K562 (cell line): ENCODE data around the gene NBEA. TPM values are rescaled to one million over a fixed set of nuclear protein-coding genes. Genes with fewer than 3 reads are reported as not detected.

Experiments
- ATAC-seq: fragments of 200-7000 bp; cut with Tn5 transposase; 3 replicates; pipeline ENCODE4 v1.9.1; 2020; ENCODE audit warnings: moderate library complexity
- BruUV-seq: library from RNA; stranded (reverse); fragments of 400-500 nt; replicated peaks from 2 replicates; lab custom pipeline; 2021; lab: Mats Ljungman, UMichigan
- CTCF ChIA-PET: fragments of 300-600 bp; formaldehyde crosslinking; extraction: SDS; loops from one replicate; lab custom pipeline; 2021; ENCODE audit warnings: low intra/inter-chr PET ratio; lab: Yijun Ruan, JAX
- POLR2A ChIA-PET: fragments of 300-600, 350-650 bp; sonication (Branson Sonifier 250); formaldehyde crosslinking; extraction: SDS; loops from one replicate; lab custom pipeline; 2021; ENCODE audit warnings: antibody characterized with exemption, inconsistent platforms; lab: Yijun Ruan, JAX
- DNase-seq, 4 experiments: peaks; one replicate each; pipeline versions ENCODE4 v3.0.0 to v3.0.0-alpha.2; 2011 to 2018; ENCODE audit warnings: low spot score in 3 of 4, mixed read lengths in 3 of 4; ENCODE audit errors: extremely low read depth in 1 of 4
- FAIRE-seq: peaks from 2 replicates; lab custom pipeline; 2011; peaks lifted over from hg19 to GRCh38; lab: Jason Lieb, UNC
- H2AFZ ChIP-seq: 2 replicates; pipeline ENCODE4 v1.6.0; 2011; ENCODE audit warnings: low read depth, low read length, control low read depth, inconsistent platforms
- H3K27ac ChIP-seq: fragments of 200-600 bp; 3 replicates; pipeline ENCODE4 v1.8.0; 2011; ENCODE audit warnings: low read depth, mild to moderate bottlenecking, control low read depth, inconsistent platforms, low read length, moderate library complexity, mixed read lengths; ENCODE audit errors: extremely low read depth
- H3K27me3 ChIP-seq, 2 experiments: fragments of 300-600 bp in 1 of 2; 2 replicates in 1 of 2; 3 replicates in 1 of 2; pipeline versions ENCODE4 v1.6.0 to v1.8.0; 2011; ENCODE audit warnings: inconsistent platforms in 2 of 2, low read length in 2 of 2, mild to moderate bottlenecking in 1 of 2, mixed read lengths in 1 of 2, moderate library complexity in 1 of 2; ENCODE audit not compliant: control insufficient read depth in 2 of 2, insufficient read depth in 2 of 2
- H3K36me3 ChIP-seq: fragments of 300-600 bp; 3 replicates; pipeline ENCODE4 v1.8.0; 2011; ENCODE audit warnings: mild to moderate bottlenecking, low read length, inconsistent platforms; ENCODE audit not compliant: control insufficient read depth, insufficient read depth
- H3K4me1 ChIP-seq, 2 experiments: fragments of 200-600 bp in 1 of 2; replicated peaks in 1 of 2; 2 replicates in 1 of 2; 3 replicates in 1 of 2; pipeline versions ENCODE4 v1.5.1 to v1.8.0; 2011; ENCODE audit warnings: inconsistent platforms in 2 of 2, low read length in 2 of 2, mild to moderate bottlenecking in 1 of 2, mixed read lengths in 1 of 2, moderate library complexity in 1 of 2; ENCODE audit not compliant: control insufficient read depth in 2 of 2, insufficient read depth in 2 of 2
- H3K4me2 ChIP-seq: 2 replicates; pipeline ENCODE4 v1.6.1; 2011; ENCODE audit warnings: low read length, control low read depth, inconsistent platforms, mixed read lengths; ENCODE audit not compliant: insufficient read depth
- H3K4me3 ChIP-seq: fragments of 200-600 bp; sonication (generic), shearing (Covaris generic); 2 replicates; pipeline ENCODE4 v1.5.1; 2016; ENCODE audit warnings: control low read depth, inconsistent platforms
- H3K79me2 ChIP-seq: fragments of 200-600 bp; 3 replicates; pipeline ENCODE4 v1.8.0; 2011; ENCODE audit warnings: low read length, inconsistent platforms; ENCODE audit not compliant: control insufficient read depth, insufficient read depth
- H3K9ac ChIP-seq, 2 experiments: 2 replicates each; pipeline versions ENCODE4 v1.6.0 to v1.6.1; 2011; ENCODE audit warnings: low read depth in 2 of 2, low read length in 2 of 2, control low read depth in 1 of 2, inconsistent platforms in 1 of 2, mild to moderate bottlenecking in 1 of 2, mixed read lengths in 1 of 2; ENCODE audit not compliant: insufficient read depth in 1 of 2
- H3K9me1 ChIP-seq: one replicate; pipeline ENCODE4 v1.6.0; 2011; ENCODE audit warnings: inconsistent platforms, mild to moderate bottlenecking, low read length, moderate library complexity; ENCODE audit not compliant: control insufficient read depth, insufficient read depth
- H3K9me3 ChIP-seq: replicated peaks from 2 replicates; pipeline ENCODE4 v1.5.1; 2011; ENCODE audit warnings: low read depth, low read length, inconsistent platforms; ENCODE audit not compliant: control insufficient read depth, insufficient read depth
- H4K20me1 ChIP-seq: replicated peaks from 2 replicates; pipeline ENCODE4 v1.6.1; 2011; ENCODE audit warnings: low read length, inconsistent platforms, mixed read lengths; ENCODE audit not compliant: control insufficient read depth, insufficient read depth
- BMI1 ChIP-seq: fragments of 150-350 bp; IDR thresholded peaks from 2 replicates; pipeline ENCODE4 v1.6.1; 2014; ENCODE audit warnings: low read length
- ELF1 ChIP-seq: fragments of 200-800 bp; sonication (Bioruptor generic); IDR thresholded peaks from 2 replicates; pipeline ENCODE4 v1.6.1; 2016; ENCODE audit warnings: missing genetic modification characterization, missing compliant biosample characterization
- ETV1 ChIP-seq: fragments of 450-650 bp; conservative IDR thresholded peaks from 2 replicates; pipeline ENCODE4 v1.6.1; 2016; ENCODE audit warnings: missing genetic modification characterization, control low read depth, low read depth, missing compliant biosample characterization
- GABPB1 ChIP-seq: sonication (generic); formaldehyde crosslinking; IDR thresholded peaks from 2 replicates; pipeline ENCODE4 v1.8.0; 2022; ENCODE audit warnings: mild to moderate bottlenecking, missing genetic modification reagents
- JUND ChIP-seq, 2 experiments: IDR thresholded peaks; 2 replicates in 1 of 2; 3 replicates in 1 of 2; pipeline ENCODE4 v1.6.1; 2011; ENCODE audit warnings: borderline replicate concordance in 2 of 2, low read depth in 2 of 2, low read length in 2 of 2, improper control_type of control experiment in 1 of 2, missing biosample characterization in 1 of 2, missing genetic modification characterization in 1 of 2, missing genetic modification reagents in 1 of 2
- MXI1 ChIP-seq: IDR thresholded peaks from 2 replicates; pipeline ENCODE4 v1.6.1; 2011; ENCODE audit warnings: low read depth, mild to moderate bottlenecking, improper control_type of control experiment, low read length
- PCBP2 ChIP-seq: fragments of 200-400 bp; formaldehyde crosslinking; IDR thresholded peaks from 2 replicates; pipeline ENCODE4 v1.6.1; 2018; ENCODE audit warnings: low read length, low read depth, mild to moderate bottlenecking, moderate library complexity; ENCODE audit not compliant: poor library complexity, severe bottlenecking
- RAD21 ChIP-seq, 2 experiments: fragments of 250-450 bp in 1 of 2; fragments of 450-650 bp in 1 of 2; sonication (Bioruptor Pico) in 1 of 2; formaldehyde crosslinking in 1 of 2; IDR thresholded peaks in 1 of 2; conservative IDR thresholded peaks in 1 of 2; 2 replicates each; pipeline versions ENCODE4 v1.4.0 to v1.8.0; 2020 to 2022; ENCODE audit warnings: mild to moderate bottlenecking in 2 of 2, moderate library complexity in 1 of 2
- SAFB ChIP-seq: fragments of 200-400 bp; formaldehyde crosslinking; IDR thresholded peaks from 2 replicates; pipeline ENCODE4 v1.6.1; 2017; ENCODE audit warnings: low read depth, low read length, borderline replicate concordance
- SIN3A ChIP-seq, 2 experiments: fragments of 150-350 bp in 1 of 2; IDR thresholded peaks; 2 replicates each; pipeline ENCODE4 v1.6.1; 2011 to 2016; ENCODE audit warnings: borderline replicate concordance in 2 of 2, low read depth in 2 of 2, low read length in 2 of 2, mild to moderate bottlenecking in 2 of 2, moderate library complexity in 2 of 2; ENCODE audit not compliant: control insufficient read depth in 1 of 2
- TRIM28 ChIP-seq: fragments of 450-650 bp; IDR thresholded peaks from 2 replicates; pipeline ENCODE4 v1.6.1; 2017
- U2AF2 ChIP-seq: fragments of 200-400 bp; formaldehyde crosslinking; optimal IDR thresholded peaks from 2 replicates; pipeline ENCODE3; 2017; ENCODE audit warnings: low read depth, mild to moderate bottlenecking, low read length
- in situ Hi-C: fragments of 300-500 bp; cut with MboI; formaldehyde crosslinking; loops from 4 replicates; pipeline ENCODE4 v1.15.0; 2018; ENCODE audit warnings: inconsistent platforms, mixed read lengths
- intact Hi-C: fragments of 100-400 bp; cut with micrococcal nuclease; formaldehyde crosslinking; loops from 2 replicates; pipeline ENCODE4 v1.14.2; 2022
- polyA plus RNA-seq, 8 experiments: library from polyadenylated mRNA; depleted of rRNA in 4 of 8; stranded (reverse) in 5 of 8; unstranded in 3 of 8; fragments of >200 nt; fragmentation: Nextera tagmentation in 2 of 8; fragmentation: Illumina TruSeq in 1 of 8; extraction: Ambion mirVana in 2 of 8; extraction: Trizol in 1 of 8; gene quantifications; 2 replicates each; pipeline versions ENCODE4 v1.2.1 to v1.2.3, GENCODE V29; 2011 to 2014; ENCODE audit warnings: inconsistent platforms in 1 of 8, missing spikeins in 1 of 8
- total RNA-seq, 7 experiments: library from RNA; depleted of rRNA in 6 of 7; stranded (reverse); fragments of >200 nt in 6 of 7; fragmentation: Illumina TruSeq in 2 of 7; extraction: Trizol in 2 of 7; gene quantifications; 2 replicates each; pipeline versions ENCODE4 v1.2.1 to v1.2.3, GENCODE V29; 2011 to 2021; ENCODE audit warnings: low replicate concordance in 1 of 7

Gene NBEA
- total and polyA plus RNA-seq, 9 of the 15 experiments (the other 6 are each of a cell fraction or from before 2014, with no cell fraction given) = 0.03 to 0.94 (median 0.05) TPM; not detected in 2

DNA sequence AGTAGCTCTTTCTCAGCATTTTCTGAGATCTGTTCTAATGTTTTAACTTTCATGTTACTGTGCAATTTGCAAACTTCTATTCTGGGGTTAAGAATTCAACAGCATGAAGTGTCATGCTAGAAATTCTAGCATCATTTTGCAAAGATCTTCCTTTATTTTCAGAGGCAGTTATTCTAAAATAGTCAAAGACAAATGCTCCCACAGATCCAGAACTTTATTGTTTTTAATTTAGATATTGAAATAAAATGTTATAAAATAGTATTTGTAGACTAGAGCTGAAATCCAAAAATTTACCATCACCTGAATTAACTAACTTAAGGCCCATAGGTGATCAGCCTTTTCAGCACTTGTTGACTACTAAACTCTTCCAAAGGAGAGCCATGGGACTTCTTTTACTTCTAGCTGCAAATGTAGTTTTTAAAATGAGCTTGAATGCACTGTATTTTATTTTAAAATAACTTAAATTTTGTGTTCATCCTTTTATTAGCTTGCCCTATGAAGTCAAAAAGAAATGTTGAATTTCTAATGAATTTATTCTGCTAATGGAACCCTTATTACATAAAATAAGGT, 531.2 kb downstream of the NBEA start:
- H3K4me1 ChIP-seq = no peaks in the 10 kb centered on the region
- no peaks in the 10 kb centered on the region for H4K20me1 ChIP-seq
- FAIRE-seq (no peak), DNase-seq (no peak), ATAC-seq (no peak)
- ChIA-PET POLR2A (no interaction called here), CTCF (no interaction called here)
- H3K9me3 ChIP-seq = no peaks in the 10 kb centered on the region
- no peak overlapping the region for H3K4me3 ChIP-seq
- H3K4me2 ChIP-seq = no peak overlapping the region
- in situ Hi-C loops (no loop called here), intact Hi-C loops (no loop called here)
- H2AFZ ChIP-seq = no peak overlapping the region
- no peaks in the 10 kb centered on the region for H3K36me3 ChIP-seq
- BruUV-seq = no TSS peak
- H3K9ac ChIP-seq = no peak overlapping the region
- no peaks in the 10 kb centered on the region for H3K79me2 ChIP-seq
- H3K27ac ChIP-seq = no peak overlapping the region
- TF ChIP-seq U2AF2 (no peak), BMI1 (no peak), SIN3A (IDR thresholded peaks at IDR 0.05; ENCODE audit: borderline replicate concordance in 2 of 2, control insufficient read depth in 1 of 2, low read depth in 2 of 2, low read length in 2 of 2) (no peak), GABPB1 (no peak), PCBP2 (no peak), RAD21 (CRISPR knock-in tag; conservative IDR thresholded peaks at IDR 0.05 in 1 of 2, IDR thresholded peaks at IDR 0.05 in 1 of 2) (no peak), ETV1 (no peak), TRIM28 (no peak), JUND (IDR thresholded peaks at IDR 0.05; ENCODE audit: borderline replicate concordance, low read depth, low read length) (no peak), JUND (tag; IDR thresholded peaks at IDR 0.05; ENCODE audit: borderline replicate concordance, low read depth, low read length) (no peak), MXI1 (no peak), SAFB (no peak), ELF1 (tag) (no peak)
- no peaks in the 10 kb centered on the region for H3K9me1 ChIP-seq
- H3K27me3 ChIP-seq = peaks cover 0 to 8% of the 10 kb centered on the region in 2 experiments; a peak in 2 of 5 replicates
